PC-3 (cell line): Measurements from ENCODE around the gene CFHR5.

Experiments
- EZH2 ChIP-seq: fragments of 300-600 bp; sonication (generic); IDR thresholded peaks from one replicate; pipeline ENCODE4 v1.6.1; 2017; ENCODE audit warnings: antibody characterized with exemption, mild to moderate bottlenecking, low read length; ENCODE audit not compliant: unreplicated experiment
- TF ChIP-seq, protein P1 (sequence below): fragments of 300-600 bp; sonication (generic); conservative IDR thresholded peaks from 2 replicates; pipeline ENCODE4 v1.5.1; 2017; ENCODE audit warnings: antibody characterized with exemption, low read depth, mild to moderate bottlenecking, low read length

DNA sequence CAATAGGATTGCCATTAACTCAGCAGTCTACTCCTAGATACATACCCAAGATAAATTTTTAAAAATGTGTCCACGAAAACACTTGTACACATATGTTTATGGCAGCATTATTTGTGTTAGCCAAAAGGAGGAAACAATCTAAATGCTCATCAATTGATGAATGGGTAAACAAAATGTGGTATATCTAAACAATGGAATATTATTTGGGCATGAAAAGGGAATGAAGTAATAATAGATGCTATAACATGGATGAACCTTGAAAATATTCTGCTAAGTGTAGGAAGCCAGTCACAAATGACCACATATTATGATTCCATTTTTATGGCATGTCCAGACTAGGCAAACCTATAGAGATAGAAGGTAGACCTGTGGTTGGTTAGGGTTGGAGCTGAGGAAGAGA lies 34.3 kb downstream of the CFHR5 start:
- TF ChIP-seq, protein P1, sequence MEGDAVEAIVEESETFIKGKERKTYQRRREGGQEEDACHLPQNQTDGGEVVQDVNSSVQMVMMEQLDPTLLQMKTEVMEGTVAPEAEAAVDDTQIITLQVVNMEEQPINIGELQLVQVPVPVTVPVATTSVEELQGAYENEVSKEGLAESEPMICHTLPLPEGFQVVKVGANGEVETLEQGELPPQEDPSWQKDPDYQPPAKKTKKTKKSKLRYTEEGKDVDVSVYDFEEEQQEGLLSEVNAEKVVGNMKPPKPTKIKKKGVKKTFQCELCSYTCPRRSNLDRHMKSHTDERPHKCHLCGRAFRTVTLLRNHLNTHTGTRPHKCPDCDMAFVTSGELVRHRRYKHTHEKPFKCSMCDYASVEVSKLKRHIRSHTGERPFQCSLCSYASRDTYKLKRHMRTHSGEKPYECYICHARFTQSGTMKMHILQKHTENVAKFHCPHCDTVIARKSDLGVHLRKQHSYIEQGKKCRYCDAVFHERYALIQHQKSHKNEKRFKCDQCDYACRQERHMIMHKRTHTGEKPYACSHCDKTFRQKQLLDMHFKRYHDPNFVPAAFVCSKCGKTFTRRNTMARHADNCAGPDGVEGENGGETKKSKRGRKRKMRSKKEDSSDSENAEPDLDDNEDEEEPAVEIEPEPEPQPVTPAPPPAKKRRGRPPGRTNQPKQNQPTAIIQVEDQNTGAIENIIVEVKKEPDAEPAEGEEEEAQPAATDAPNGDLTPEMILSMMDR = no peak
- TF ChIP-seq EZH2 = no peak
